A673 (cell line): ENCODE measurements around the gene PI4K2A. TPM values are rescaled to one million over a fixed set of nuclear protein-coding genes. Genes with fewer than 3 reads are reported as not detected.

Experiments
- BruUV-seq: library from RNA; stranded (reverse); fragments of 400-500 nt; replicated peaks from 2 replicates; lab custom pipeline; 2021; lab: Mats Ljungman, UMichigan
- CTCF ChIA-PET: fragments of 300-600 bp; sonication (Branson Sonifier 250); formaldehyde crosslinking; loops from one replicate; lab custom pipeline; 2022; ENCODE audit warnings: antibody characterized with exemption; lab: Charles Lee
- POLR2A ChIA-PET: fragments of 300-600 bp; sonication (Branson Sonifier 250); formaldehyde crosslinking; loops from one replicate; lab custom pipeline; 2022; ENCODE audit warnings: antibody characterized with exemption; ENCODE audit not compliant: low non-redundant PET; lab: Charles Lee
- DNase-seq: peaks from one replicate; pipeline ENCODE4 v3.0.0-alpha.2; 2015; ENCODE audit warnings: low spot score
- H3K27ac ChIP-seq: fragments of 200-600 bp; sonication (generic); 2 replicates; pipeline ENCODE4 v1.5.1; 2016; ENCODE audit warnings: mixed run types, low read depth, mild to moderate bottlenecking, mixed read lengths, antibody characterized with exemption, low read length; ENCODE audit not compliant: poor library complexity, severe bottlenecking
- H3K27me3 ChIP-seq: fragments of 200-600 bp; sonication (generic); replicated peaks from 2 replicates; pipeline ENCODE4 v1.6.1; 2017; ENCODE audit warnings: mixed run types, low read depth, mild to moderate bottlenecking, mixed read lengths, antibody characterized with exemption, low read length; ENCODE audit not compliant: insufficient read depth, poor library complexity
- H3K36me3 ChIP-seq: fragments of 200-600 bp; sonication (generic); 2 replicates; pipeline ENCODE4 v1.6.1; 2016; ENCODE audit warnings: mixed run types, mild to moderate bottlenecking, mixed read lengths, antibody characterized with exemption, low read length; ENCODE audit not compliant: insufficient read depth, poor library complexity, severe bottlenecking
- H3K4me1 ChIP-seq: fragments of 200-600 bp; sonication (generic); 2 replicates; pipeline ENCODE4 v1.6.1; 2017; ENCODE audit warnings: mixed run types, mild to moderate bottlenecking, mixed read lengths, antibody characterized with exemption, low read length; ENCODE audit not compliant: insufficient read depth, poor library complexity, severe bottlenecking
- H3K4me3 ChIP-seq: fragments of 200-600 bp; sonication (generic); 2 replicates; pipeline ENCODE4 v1.5.1; 2016; ENCODE audit warnings: low read depth, mixed run types, mild to moderate bottlenecking, mixed read lengths, low read length; ENCODE audit not compliant: poor library complexity, severe bottlenecking
- H3K9me3 ChIP-seq: fragments of 200-600 bp; sonication (generic); 2 replicates; pipeline ENCODE4 v1.6.1; 2016; ENCODE audit warnings: mixed run types, low read depth, mild to moderate bottlenecking, mixed read lengths, antibody characterized with exemption, low read length; ENCODE audit not compliant: poor library complexity, severe bottlenecking
- EZH2 ChIP-seq: fragments of 200-600 bp; sonication (generic); IDR thresholded peaks from 2 replicates; pipeline ENCODE4 v1.6.1; 2017; ENCODE audit warnings: borderline replicate concordance, low read depth, mild to moderate bottlenecking, mixed read lengths, antibody characterized with exemption, low read length; ENCODE audit not compliant: poor library complexity, severe bottlenecking
- intact Hi-C: fragments of 100-400 bp; cut with micrococcal nuclease; formaldehyde crosslinking; loops from one replicate; pipeline ENCODE4 v1.10.0; 2022; ENCODE audit not compliant: unreplicated experiment
- total RNA-seq: library from RNA; stranded (reverse); gene quantifications from 2 replicates; pipeline ENCODE4 v1.2.3, GENCODE V29; 2021
- TF ChIP-seq, protein P1 (sequence below): fragments of 300-800, 200-600 bp; sonication (generic); conservative IDR thresholded peaks from 2 replicates; pipeline ENCODE4 v1.5.1; 2017; ENCODE audit warnings: low read depth, mild to moderate bottlenecking, antibody characterized with exemption, low read length, moderate library complexity, mixed read lengths

PI4K2A gene
- total RNA-seq, 1 experiment from 2014 or later, result 23.6 TPM

DNA sequence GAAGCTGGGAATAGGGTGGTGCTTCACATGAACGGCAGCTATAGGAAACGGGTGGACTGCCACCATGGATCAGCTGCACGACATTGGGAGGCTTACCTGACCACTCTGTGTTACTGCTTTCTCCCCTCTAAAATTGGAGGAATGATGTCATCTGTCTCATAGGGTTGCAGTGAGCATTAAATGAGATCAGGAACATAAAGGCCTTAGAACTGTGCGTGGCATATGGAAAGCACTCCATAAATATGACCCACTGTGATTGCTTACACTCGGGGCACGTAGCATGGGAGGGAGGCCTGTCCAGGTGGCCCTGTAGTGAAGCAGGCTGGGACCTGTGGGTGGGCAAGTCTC is 41.2 kb upstream of the PI4K2A start:
- Histone ChIP-seq H3K4me1 (no peaks in the 10 kb centered on the region), H3K27me3 (no peaks in the 10 kb centered on the region), H3K36me3 (no peaks in the 10 kb centered on the region), H3K4me3 (no peak overlapping the region), H3K9me3 (no peaks in the 10 kb centered on the region), H3K27ac (no peak overlapping the region)
- POLR2A ChIA-PET, result no interaction called here
- TF ChIP-seq EZH2, result no peak
- TF ChIP-seq, protein P1, sequence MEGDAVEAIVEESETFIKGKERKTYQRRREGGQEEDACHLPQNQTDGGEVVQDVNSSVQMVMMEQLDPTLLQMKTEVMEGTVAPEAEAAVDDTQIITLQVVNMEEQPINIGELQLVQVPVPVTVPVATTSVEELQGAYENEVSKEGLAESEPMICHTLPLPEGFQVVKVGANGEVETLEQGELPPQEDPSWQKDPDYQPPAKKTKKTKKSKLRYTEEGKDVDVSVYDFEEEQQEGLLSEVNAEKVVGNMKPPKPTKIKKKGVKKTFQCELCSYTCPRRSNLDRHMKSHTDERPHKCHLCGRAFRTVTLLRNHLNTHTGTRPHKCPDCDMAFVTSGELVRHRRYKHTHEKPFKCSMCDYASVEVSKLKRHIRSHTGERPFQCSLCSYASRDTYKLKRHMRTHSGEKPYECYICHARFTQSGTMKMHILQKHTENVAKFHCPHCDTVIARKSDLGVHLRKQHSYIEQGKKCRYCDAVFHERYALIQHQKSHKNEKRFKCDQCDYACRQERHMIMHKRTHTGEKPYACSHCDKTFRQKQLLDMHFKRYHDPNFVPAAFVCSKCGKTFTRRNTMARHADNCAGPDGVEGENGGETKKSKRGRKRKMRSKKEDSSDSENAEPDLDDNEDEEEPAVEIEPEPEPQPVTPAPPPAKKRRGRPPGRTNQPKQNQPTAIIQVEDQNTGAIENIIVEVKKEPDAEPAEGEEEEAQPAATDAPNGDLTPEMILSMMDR, result no peak
- intact Hi-C loops, result no loop called here
- CTCF ChIA-PET, result no interaction called here
- no peak for DNase-seq
- no TSS peak for BruUV-seq

DNA sequence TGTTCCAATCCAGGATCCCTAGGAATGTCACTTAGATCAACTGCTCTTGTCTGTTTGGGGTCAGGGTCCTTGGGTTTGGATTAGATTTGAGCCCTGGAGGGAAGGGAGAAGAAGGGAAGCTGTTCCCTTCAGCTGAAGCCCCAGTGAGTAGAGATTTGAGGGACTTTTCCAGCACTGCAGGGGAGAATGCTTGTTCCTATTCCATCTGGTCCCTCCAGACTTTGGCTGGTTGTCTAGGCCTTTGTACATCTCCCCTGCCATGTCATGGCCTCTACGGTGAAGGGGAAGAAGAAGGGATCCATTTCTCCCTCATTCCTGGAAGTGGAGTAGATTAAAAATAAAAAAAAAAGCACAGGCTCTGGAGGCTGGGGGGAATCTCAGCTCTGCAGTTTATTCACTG is 39.9 kb upstream of the PI4K2A start:
- intact Hi-C loops, result no loop called here
- no peak for TF ChIP-seq EZH2
- TF ChIP-seq, protein P1, result no peak
- ChIA-PET CTCF (no interaction called here), POLR2A (no interaction called here)
- H3K27me3 ChIP-seq, result no peaks in the 10 kb centered on the region
- DNase-seq, result no peak
- no peaks in the 10 kb centered on the region for H3K9me3 ChIP-seq
- H3K4me3 ChIP-seq, result no peak overlapping the region
- H3K4me1 ChIP-seq, result no peaks in the 10 kb centered on the region
- H3K36me3 ChIP-seq, result no peaks in the 10 kb centered on the region
- no TSS peak for BruUV-seq
- no peak overlapping the region for H3K27ac ChIP-seq

DNA sequence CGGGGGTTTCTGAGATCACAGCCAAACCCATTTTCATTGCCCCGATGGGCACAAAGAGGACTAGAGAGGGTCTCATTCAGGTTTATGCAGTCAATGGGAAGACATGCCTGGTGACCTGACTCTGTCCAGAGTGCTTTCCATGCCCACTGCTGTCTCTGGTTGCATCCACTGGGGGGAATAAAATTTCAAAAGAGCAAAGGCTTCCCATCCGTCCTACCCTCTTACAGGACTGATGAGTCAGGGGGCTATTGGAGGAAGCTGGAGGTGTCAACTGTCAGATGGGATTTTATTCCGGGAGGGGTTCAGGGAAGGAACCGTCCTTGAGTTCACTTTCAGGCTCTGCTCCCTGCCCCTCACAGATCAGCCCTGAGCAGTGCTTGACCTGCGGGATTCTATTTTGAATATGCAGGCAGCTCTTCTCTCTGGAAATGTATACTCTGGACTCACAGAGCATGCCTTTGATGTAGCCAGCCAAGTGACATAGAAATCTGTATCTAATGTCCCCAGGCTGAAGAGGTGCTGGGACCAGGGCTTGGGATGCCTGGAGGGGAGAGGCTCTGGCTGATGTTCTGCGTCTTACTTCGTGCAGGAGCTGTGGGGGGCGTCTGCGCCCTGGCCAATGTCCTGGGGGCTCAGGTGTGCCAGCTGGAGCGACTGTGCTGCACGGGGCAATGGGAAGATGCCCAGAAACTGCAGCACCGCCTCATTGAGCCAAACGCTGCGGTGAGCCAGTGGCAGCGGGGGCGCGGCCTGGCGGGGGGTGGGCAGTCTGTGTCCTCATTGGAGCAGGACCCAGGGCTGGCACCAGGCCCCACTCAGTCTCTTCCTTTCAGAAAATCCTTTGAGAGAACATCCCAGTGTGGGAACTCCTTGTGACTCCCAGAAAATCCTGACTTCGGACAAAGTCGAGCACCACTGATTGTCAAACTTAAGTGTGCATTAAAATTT is 38.9 kb upstream of the PI4K2A start:
- H3K27ac ChIP-seq, result no peak overlapping the region
- H3K27me3 ChIP-seq, result no peaks in the 10 kb centered on the region
- H3K4me1 ChIP-seq, result no peaks in the 10 kb centered on the region
- DNase-seq, result no peak
- intact Hi-C loops, result no loop called here
- H3K4me3 ChIP-seq, result no peak overlapping the region
- TF ChIP-seq EZH2, result no peak
- TF ChIP-seq, protein P1, result no peak
- CTCF ChIA-PET, result no interaction called here
- no TSS peak for BruUV-seq
- POLR2A ChIA-PET, result no interaction called here
- H3K36me3 ChIP-seq, result no peaks in the 10 kb centered on the region
- H3K9me3 ChIP-seq, result no peaks in the 10 kb centered on the region
